SU-DHL-6 (cell line): ENCODE results near the gene PVALEF.

Source experiments
- H2AFZ ChIP-seq: fragments of 200-600 bp; sonication (generic); 2 replicates; pipeline ENCODE4 v1.6.1; 2014; ENCODE audit warnings: low read depth, mild to moderate bottlenecking, moderate library complexity, mixed read lengths, antibody characterized with exemption, low read length; ENCODE audit not compliant: severe bottlenecking
- H3F3A ChIP-seq: fragments of 200-600 bp; shearing (Covaris generic); 2 replicates; pipeline ENCODE4 v1.6.0; 2016; ENCODE audit warnings: antibody characterized with exemption, mild to moderate bottlenecking; ENCODE audit not compliant: insufficient read depth
- H3K27ac ChIP-seq: fragments of 200-600 bp; sonication (generic); 2 replicates; pipeline ENCODE4 v1.5.1; 2016; ENCODE audit warnings: low read depth, mild to moderate bottlenecking, low read length, moderate library complexity, mixed read lengths
- H3K27me3 ChIP-seq: fragments of 200-600 bp; sonication (generic), shearing (Covaris generic); 2 replicates; pipeline ENCODE4 v1.6.0; 2014; ENCODE audit warnings: mild to moderate bottlenecking, low read length
- H3K36me3 ChIP-seq: fragments of 200-600 bp; sonication (generic); 2 replicates; pipeline ENCODE4 v1.6.1; 2014; ENCODE audit warnings: mild to moderate bottlenecking, low read length, mixed read lengths
- H3K4me2 ChIP-seq: fragments of 300-600, 200-600 bp; shearing (Covaris generic), sonication (generic); 2 replicates; pipeline ENCODE4 v1.6.0; 2014; ENCODE audit warnings: low read length, low read depth, mild to moderate bottlenecking; ENCODE audit not compliant: poor library complexity, severe bottlenecking
- H3K4me3 ChIP-seq: fragments of 200-600 bp; sonication (generic); 2 replicates; pipeline ENCODE4 v1.5.1; 2014; ENCODE audit warnings: antibody characterized with exemption, low read length, mild to moderate bottlenecking, mixed read lengths; ENCODE audit not compliant: insufficient read depth, poor library complexity, severe bottlenecking
- H3K79me2 ChIP-seq: fragments of 200-600 bp; sonication (generic); 2 replicates; pipeline ENCODE4 v1.6.1; 2014; ENCODE audit warnings: mild to moderate bottlenecking, low read length, moderate library complexity; ENCODE audit not compliant: insufficient read depth
- H3K9ac ChIP-seq: fragments of 200-600 bp; sonication (generic); 2 replicates; pipeline ENCODE4 v1.7.0; 2014; ENCODE audit warnings: mild to moderate bottlenecking, low read length
- H3K9me2 ChIP-seq: fragments of 200-600 bp; sonication (generic); replicated peaks from 2 replicates; pipeline ENCODE4 v1.6.1; 2014; ENCODE audit warnings: low read length; ENCODE audit not compliant: insufficient read depth
- H3K9me3 ChIP-seq: fragments of 200-600 bp; sonication (generic); 2 replicates; pipeline ENCODE4 v1.6.1; 2014; ENCODE audit warnings: low read length, mixed read lengths; ENCODE audit not compliant: insufficient read depth
- H4K20me1 ChIP-seq: fragments of 200-600 bp; sonication (generic); 2 replicates; pipeline ENCODE4 v1.6.1; 2014; ENCODE audit warnings: low read depth, mild to moderate bottlenecking, antibody characterized with exemption, low read length, moderate library complexity, mixed read lengths
- CTCF ChIP-seq: fragments of 200-600 bp; sonication (generic); IDR thresholded peaks from one replicate; pipeline ENCODE4 v1.5.1; 2017; ENCODE audit warnings: antibody characterized with exemption, mild to moderate bottlenecking, low read length, moderate library complexity; ENCODE audit not compliant: insufficient read depth, poor library complexity, severe bottlenecking
- EZH2phosphoT487 ChIP-seq: fragments of 200-600 bp; sonication (generic), shearing (Covaris generic); conservative IDR thresholded peaks from 2 replicates; pipeline ENCODE4 v1.6.1; 2018; ENCODE audit warnings: mild to moderate bottlenecking, antibody characterized with exemption, low read length, moderate library complexity, mixed read lengths

Gene PVALEF

GRCh38 chr17:81138083-81138482, 27.2 kb upstream of the PVALEF start:
- H3K27me3 ChIP-seq = no peaks in the 10 kb centered on the region
- no peaks in the 10 kb centered on the region for H4K20me1 ChIP-seq
- no peaks in the 10 kb centered on the region; the same call in 1 of the 2 replicates for H3K9me3 ChIP-seq
- no peak overlapping the region for H3K4me2 ChIP-seq
- no peak for TF ChIP-seq EZH2phosphoT487
- TF ChIP-seq CTCF = no peak
- no peaks in the 10 kb centered on the region for H3K9me2 ChIP-seq
- H3K4me3 ChIP-seq = no peak overlapping the region
- no peak overlapping the region for H2AFZ ChIP-seq
- no peaks in the 10 kb centered on the region for H3K36me3 ChIP-seq
- no peak overlapping the region for H3K9ac ChIP-seq
- H3F3A ChIP-seq = no peaks in the 10 kb centered on the region
- no peaks in the 10 kb centered on the region for H3K79me2 ChIP-seq
- H3K27ac ChIP-seq = no peak overlapping the region

DNA sequence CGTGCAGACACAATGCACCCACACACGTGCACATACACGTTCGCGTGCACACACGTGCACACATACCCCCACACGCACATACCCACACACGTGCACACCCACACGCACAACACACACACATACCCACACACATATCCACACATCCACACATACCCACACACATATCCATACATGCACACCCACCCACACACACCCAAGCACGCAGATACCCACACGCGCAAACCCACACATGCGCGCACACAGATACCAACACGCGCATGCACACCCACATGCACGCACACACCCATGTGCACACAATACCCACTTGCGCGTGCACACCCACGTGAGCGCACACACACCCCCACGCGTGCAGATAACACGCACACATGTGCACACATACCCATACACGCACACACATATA, 26.8 kb upstream of the PVALEF start:
- H3K79me2 ChIP-seq = no peaks in the 10 kb centered on the region
- no peak overlapping the region for H2AFZ ChIP-seq
- H3K9me3 ChIP-seq = no peaks in the 10 kb centered on the region; the same call in 1 of the 2 replicates
- no peak overlapping the region for H3K4me2 ChIP-seq
- H3K36me3 ChIP-seq = no peaks in the 10 kb centered on the region
- H3K4me3 ChIP-seq = no peak overlapping the region
- H3F3A ChIP-seq = no peaks in the 10 kb centered on the region
- H4K20me1 ChIP-seq = no peaks in the 10 kb centered on the region
- H3K9me2 ChIP-seq = no peaks in the 10 kb centered on the region
- TF ChIP-seq EZH2phosphoT487 (no peak), CTCF (no peak)
- no peaks in the 10 kb centered on the region for H3K27me3 ChIP-seq
- H3K9ac ChIP-seq = no peak overlapping the region
- H3K27ac ChIP-seq = no peak overlapping the region

DNA sequence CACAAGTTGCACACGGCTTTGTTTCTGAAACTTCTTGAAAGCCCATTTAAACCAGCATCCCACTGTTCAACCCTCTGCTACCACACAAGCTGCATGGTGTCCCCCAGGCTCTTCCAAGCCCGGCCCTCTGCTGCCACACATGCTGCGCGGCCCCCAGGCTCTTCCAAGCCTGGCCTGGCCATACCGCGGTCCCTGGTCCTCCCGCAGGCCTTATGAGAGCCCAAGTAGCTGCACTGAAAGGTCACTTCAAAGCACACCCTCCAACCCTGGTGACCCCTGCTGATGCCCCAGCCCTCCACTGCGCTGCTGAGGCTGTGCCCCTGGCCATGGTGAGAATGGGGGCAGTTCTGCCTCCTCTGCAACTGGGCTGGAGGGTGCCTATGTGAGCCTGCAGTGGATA, 25.9 kb upstream of the PVALEF start:
- Histone ChIP-seq H3K4me3 (no peak overlapping the region), H3K9me3 (no peaks in the 10 kb centered on the region; the same call in 1 of the 2 replicates), H3F3A (no peaks in the 10 kb centered on the region), H3K9ac (no peak overlapping the region), H3K4me2 (no peak overlapping the region), H3K36me3 (no peaks in the 10 kb centered on the region), H3K79me2 (no peaks in the 10 kb centered on the region), H4K20me1 (no peaks in the 10 kb centered on the region), H3K27me3 (no peaks in the 10 kb centered on the region), H3K27ac (no peak overlapping the region), H2AFZ (no peak overlapping the region), H3K9me2 (no peaks in the 10 kb centered on the region)
- no peak for TF ChIP-seq CTCF
- no peak for TF ChIP-seq EZH2phosphoT487
